Astrocyte (in vitro differentiated cells and primary cell): ENCODE measurements around the gene ELK3.

Source experiments
- CTCF ChIP-seq: IDR thresholded peaks from 2 replicates; pipeline ENCODE4 v1.5.1; 2011; ENCODE audit warnings: low read depth, mild to moderate bottlenecking, inconsistent platforms, low read length, moderate library complexity; ENCODE audit not compliant: insufficient read depth
- EZH2 ChIP-seq: IDR thresholded peaks from 2 replicates; pipeline ENCODE4 v1.6.1; 2012; ENCODE audit warnings: mild to moderate bottlenecking, low read length, inconsistent platforms; ENCODE audit not compliant: insufficient read depth

- TF ChIP-seq CTCF, result no peak
- TF ChIP-seq EZH2, result no peak
Measured at GRCh38 chr12:96233168-96233567, 39.0 kb downstream of the ELK3 start.
